HepG2 (cell line): ENCODE results near the gene ADCK2. TPM values are rescaled to one million over a fixed set of nuclear protein-coding genes. Genes with fewer than 3 reads are reported as not detected.

Experiments
- AKAP8 ChIP-seq: sonication (generic); formaldehyde crosslinking; IDR thresholded peaks from 2 replicates; pipeline ENCODE4 v1.5.1; 2020; ENCODE audit warnings: mild to moderate bottlenecking, missing genetic modification reagents
- ATF3 ChIP-seq: sonication (generic); formaldehyde crosslinking; IDR thresholded peaks from 2 replicates; pipeline ENCODE4 v1.4.0; 2020; ENCODE audit warnings: missing genetic modification reagents
- HDAC2 ChIP-seq: sonication (generic); formaldehyde crosslinking; IDR thresholded peaks from 2 replicates; pipeline ENCODE4 v1.4.0; 2020; ENCODE audit warnings: missing genetic modification reagents
- HMGXB4 ChIP-seq, 2 experiments: sonication (generic) in 1 of 2; formaldehyde crosslinking in 1 of 2; IDR thresholded peaks; 2 replicates each; pipeline versions ENCODE4 v1.4.0 to v1.6.1; 2018 to 2020; ENCODE audit warnings: missing genetic modification reagents in 2 of 2, borderline replicate concordance in 1 of 2, low read depth in 1 of 2, mild to moderate bottlenecking in 1 of 2, missing biosample characterization in 1 of 2
- RBM22 ChIP-seq: fragments of 200-400 bp; formaldehyde crosslinking; optimal IDR thresholded peaks from 2 replicates; pipeline ENCODE3; 2017; ENCODE audit warnings: mild to moderate bottlenecking, low read length, moderate library complexity
- SALL2 ChIP-seq: sonication (generic); formaldehyde crosslinking; IDR thresholded peaks from 2 replicates; pipeline ENCODE4 v1.8.1; 2023; ENCODE audit warnings: mild to moderate bottlenecking, missing genetic modification reagents, inconsistent platforms
- TBP ChIP-seq: sonication (generic); formaldehyde crosslinking; IDR thresholded peaks from 2 replicates; pipeline ENCODE4 v1.5.0; 2020; ENCODE audit warnings: missing genetic modification reagents
- ZBTB10 ChIP-seq: sonication (generic); formaldehyde crosslinking; IDR thresholded peaks from 2 replicates; pipeline ENCODE4 v1.4.0; 2020; ENCODE audit warnings: missing genetic modification reagents, borderline replicate concordance
- ZBTB33 ChIP-seq: sonication (generic); formaldehyde crosslinking; IDR thresholded peaks from 2 replicates; pipeline ENCODE4 v1.4.0; 2020; ENCODE audit warnings: missing genetic modification reagents
- ZFP36L2 ChIP-seq: sonication (generic); formaldehyde crosslinking; IDR thresholded peaks from 2 replicates; pipeline ENCODE4 v1.4.0; 2020; ENCODE audit warnings: missing genetic modification reagents
- ZHX2 ChIP-seq, 2 experiments: sonication (generic) in 1 of 2; formaldehyde crosslinking in 1 of 2; IDR thresholded peaks; 2 replicates each; pipeline versions ENCODE4 v1.6.1 to v1.9.0; 2014 to 2022; ENCODE audit warnings: antibody characterized with exemption in 1 of 2, borderline replicate concordance in 1 of 2, inconsistent platforms in 1 of 2, low read depth in 1 of 2, missing genetic modification reagents in 1 of 2
- ZNF777 ChIP-seq: sonication (generic); formaldehyde crosslinking; IDR thresholded peaks from 2 replicates; pipeline ENCODE4 v1.4.0; 2020; ENCODE audit warnings: missing genetic modification reagents
- polyA plus RNA-seq, 8 experiments: library from polyadenylated mRNA; depleted of rRNA in 3 of 8; stranded (reverse) in 7 of 8; unstranded in 1 of 8; fragments of >200 nt; fragmentation: Illumina TruSeq in 4 of 8; extraction: Trizol in 4 of 8; gene quantifications; 2 replicates each; pipeline versions ENCODE4 v1.2.1 to v1.2.3, GENCODE V29; 2011 to 2016; ENCODE audit warnings: low read depth in 4 of 8, missing spikeins in 1 of 8, mixed read lengths in 1 of 8; ENCODE audit not compliant: insufficient read depth in 1 of 8
- total RNA-seq, 5 experiments: library from RNA; depleted of rRNA; stranded (reverse); fragments of >200 nt; fragmentation: Illumina TruSeq; extraction: Trizol; gene quantifications; 2 replicates each; pipeline ENCODE4 v1.2.3, GENCODE V29; 2016; ENCODE audit warnings: low read depth in 1 of 5

The ADCK2 gene
- total and polyA plus RNA-seq, 2 of the 13 experiments (the other 11 are each of a cell fraction or from before 2014, with no cell fraction given): 8.6 to 18.8 TPM

- TF ChIP-seq ZBTB10 (CRISPR knock-in tag): no peak
- TF ChIP-seq RBM22: no peak
- peak in 1 of 2 experiments; percentile 62; a peak in 1 of 4 replicates for TF ChIP-seq HMGXB4 (CRISPR knock-in tag; IDR thresholded peaks at IDR 0.05; ENCODE audit: borderline replicate concordance in 1 of 2, low read depth in 1 of 2)
- no peak for TF ChIP-seq TBP (CRISPR knock-in tag)
- TF ChIP-seq ATF3 (CRISPR knock-in tag): 0 out of 2 replicates have a peak, but pooled peaks have one; percentile 3
- peak; percentile 81 for TF ChIP-seq ZNF777 (CRISPR knock-in tag)
- no peak for TF ChIP-seq HDAC2 (CRISPR knock-in tag)
- no peak for TF ChIP-seq ZFP36L2 (CRISPR knock-in tag)
- TF ChIP-seq ZBTB33 (CRISPR knock-in tag): peak; percentile 80
- no peak for TF ChIP-seq ZHX2 (IDR thresholded peaks at IDR 0.05; ENCODE audit: low read depth)
- TF ChIP-seq ZHX2 (CRISPR knock-in tag; IDR thresholded peaks at IDR 0.05; ENCODE audit: borderline replicate concordance): 0 out of 2 replicates have a peak, but pooled peaks have one; percentile 52
- 0 out of 2 replicates have a peak, but pooled peaks have one; percentile 27 for TF ChIP-seq SALL2
- no peak for TF ChIP-seq AKAP8 (CRISPR knock-in tag)
These were observed 473 bp downstream of the ADCK2 start (continued) for GRCh38 chr7:140673063-140673773.
